ENCODE measurements around the gene TLX2.

DNA sequence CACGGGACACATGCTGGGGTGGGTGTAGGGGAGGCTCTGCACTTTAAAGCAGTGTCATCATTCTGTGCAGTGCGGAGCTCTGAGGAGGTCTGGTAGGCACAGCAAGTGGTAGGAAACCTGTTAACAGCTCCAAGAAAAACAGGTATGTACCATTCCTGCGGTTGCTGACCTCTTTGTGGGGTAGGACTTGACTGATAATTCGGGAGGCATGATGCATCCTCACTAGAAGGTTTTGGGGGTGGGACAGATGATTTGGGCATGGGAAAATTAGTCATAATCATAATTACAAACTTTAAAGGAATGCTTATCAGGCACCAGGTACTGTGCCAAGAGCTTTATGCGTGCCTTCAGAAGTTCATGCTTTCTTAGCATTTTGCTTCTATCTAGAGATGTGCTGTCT lies 50.0 kb downstream of the TLX2 start:
- TF ChIP-seq, protein P1, sequence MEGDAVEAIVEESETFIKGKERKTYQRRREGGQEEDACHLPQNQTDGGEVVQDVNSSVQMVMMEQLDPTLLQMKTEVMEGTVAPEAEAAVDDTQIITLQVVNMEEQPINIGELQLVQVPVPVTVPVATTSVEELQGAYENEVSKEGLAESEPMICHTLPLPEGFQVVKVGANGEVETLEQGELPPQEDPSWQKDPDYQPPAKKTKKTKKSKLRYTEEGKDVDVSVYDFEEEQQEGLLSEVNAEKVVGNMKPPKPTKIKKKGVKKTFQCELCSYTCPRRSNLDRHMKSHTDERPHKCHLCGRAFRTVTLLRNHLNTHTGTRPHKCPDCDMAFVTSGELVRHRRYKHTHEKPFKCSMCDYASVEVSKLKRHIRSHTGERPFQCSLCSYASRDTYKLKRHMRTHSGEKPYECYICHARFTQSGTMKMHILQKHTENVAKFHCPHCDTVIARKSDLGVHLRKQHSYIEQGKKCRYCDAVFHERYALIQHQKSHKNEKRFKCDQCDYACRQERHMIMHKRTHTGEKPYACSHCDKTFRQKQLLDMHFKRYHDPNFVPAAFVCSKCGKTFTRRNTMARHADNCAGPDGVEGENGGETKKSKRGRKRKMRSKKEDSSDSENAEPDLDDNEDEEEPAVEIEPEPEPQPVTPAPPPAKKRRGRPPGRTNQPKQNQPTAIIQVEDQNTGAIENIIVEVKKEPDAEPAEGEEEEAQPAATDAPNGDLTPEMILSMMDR (conservative IDR thresholded peaks at IDR 0.05; ENCODE audit: low read depth in 2 of 2): no peak
- TF ChIP-seq CREB1 (CRISPR knock-in tag; IDR thresholded peaks at IDR 0.05; ENCODE audit: low read depth) (no peak), EZH2phosphoT487 (IDR thresholded peaks at IDR 0.05; ENCODE audit: unreplicated experiment) (no peak), EZH2 (IDR thresholded peaks at IDR 0.05; ENCODE audit: low read depth, unreplicated experiment) (no peak), NANOG (IDR thresholded peaks at IDR 0.05; ENCODE audit: borderline replicate concordance) (no peak), POLR2AphosphoS5 (IDR thresholded peaks at IDR 0.05; ENCODE audit: low read depth) (no peak)
- TF ChIP-seq, protein P2, sequence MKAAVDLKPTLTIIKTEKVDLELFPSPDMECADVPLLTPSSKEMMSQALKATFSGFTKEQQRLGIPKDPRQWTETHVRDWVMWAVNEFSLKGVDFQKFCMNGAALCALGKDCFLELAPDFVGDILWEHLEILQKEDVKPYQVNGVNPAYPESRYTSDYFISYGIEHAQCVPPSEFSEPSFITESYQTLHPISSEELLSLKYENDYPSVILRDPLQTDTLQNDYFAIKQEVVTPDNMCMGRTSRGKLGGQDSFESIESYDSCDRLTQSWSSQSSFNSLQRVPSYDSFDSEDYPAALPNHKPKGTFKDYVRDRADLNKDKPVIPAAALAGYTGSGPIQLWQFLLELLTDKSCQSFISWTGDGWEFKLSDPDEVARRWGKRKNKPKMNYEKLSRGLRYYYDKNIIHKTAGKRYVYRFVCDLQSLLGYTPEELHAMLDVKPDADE (IDR thresholded peaks at IDR 0.05): no peak
- TF ChIP-seq, protein P3, sequence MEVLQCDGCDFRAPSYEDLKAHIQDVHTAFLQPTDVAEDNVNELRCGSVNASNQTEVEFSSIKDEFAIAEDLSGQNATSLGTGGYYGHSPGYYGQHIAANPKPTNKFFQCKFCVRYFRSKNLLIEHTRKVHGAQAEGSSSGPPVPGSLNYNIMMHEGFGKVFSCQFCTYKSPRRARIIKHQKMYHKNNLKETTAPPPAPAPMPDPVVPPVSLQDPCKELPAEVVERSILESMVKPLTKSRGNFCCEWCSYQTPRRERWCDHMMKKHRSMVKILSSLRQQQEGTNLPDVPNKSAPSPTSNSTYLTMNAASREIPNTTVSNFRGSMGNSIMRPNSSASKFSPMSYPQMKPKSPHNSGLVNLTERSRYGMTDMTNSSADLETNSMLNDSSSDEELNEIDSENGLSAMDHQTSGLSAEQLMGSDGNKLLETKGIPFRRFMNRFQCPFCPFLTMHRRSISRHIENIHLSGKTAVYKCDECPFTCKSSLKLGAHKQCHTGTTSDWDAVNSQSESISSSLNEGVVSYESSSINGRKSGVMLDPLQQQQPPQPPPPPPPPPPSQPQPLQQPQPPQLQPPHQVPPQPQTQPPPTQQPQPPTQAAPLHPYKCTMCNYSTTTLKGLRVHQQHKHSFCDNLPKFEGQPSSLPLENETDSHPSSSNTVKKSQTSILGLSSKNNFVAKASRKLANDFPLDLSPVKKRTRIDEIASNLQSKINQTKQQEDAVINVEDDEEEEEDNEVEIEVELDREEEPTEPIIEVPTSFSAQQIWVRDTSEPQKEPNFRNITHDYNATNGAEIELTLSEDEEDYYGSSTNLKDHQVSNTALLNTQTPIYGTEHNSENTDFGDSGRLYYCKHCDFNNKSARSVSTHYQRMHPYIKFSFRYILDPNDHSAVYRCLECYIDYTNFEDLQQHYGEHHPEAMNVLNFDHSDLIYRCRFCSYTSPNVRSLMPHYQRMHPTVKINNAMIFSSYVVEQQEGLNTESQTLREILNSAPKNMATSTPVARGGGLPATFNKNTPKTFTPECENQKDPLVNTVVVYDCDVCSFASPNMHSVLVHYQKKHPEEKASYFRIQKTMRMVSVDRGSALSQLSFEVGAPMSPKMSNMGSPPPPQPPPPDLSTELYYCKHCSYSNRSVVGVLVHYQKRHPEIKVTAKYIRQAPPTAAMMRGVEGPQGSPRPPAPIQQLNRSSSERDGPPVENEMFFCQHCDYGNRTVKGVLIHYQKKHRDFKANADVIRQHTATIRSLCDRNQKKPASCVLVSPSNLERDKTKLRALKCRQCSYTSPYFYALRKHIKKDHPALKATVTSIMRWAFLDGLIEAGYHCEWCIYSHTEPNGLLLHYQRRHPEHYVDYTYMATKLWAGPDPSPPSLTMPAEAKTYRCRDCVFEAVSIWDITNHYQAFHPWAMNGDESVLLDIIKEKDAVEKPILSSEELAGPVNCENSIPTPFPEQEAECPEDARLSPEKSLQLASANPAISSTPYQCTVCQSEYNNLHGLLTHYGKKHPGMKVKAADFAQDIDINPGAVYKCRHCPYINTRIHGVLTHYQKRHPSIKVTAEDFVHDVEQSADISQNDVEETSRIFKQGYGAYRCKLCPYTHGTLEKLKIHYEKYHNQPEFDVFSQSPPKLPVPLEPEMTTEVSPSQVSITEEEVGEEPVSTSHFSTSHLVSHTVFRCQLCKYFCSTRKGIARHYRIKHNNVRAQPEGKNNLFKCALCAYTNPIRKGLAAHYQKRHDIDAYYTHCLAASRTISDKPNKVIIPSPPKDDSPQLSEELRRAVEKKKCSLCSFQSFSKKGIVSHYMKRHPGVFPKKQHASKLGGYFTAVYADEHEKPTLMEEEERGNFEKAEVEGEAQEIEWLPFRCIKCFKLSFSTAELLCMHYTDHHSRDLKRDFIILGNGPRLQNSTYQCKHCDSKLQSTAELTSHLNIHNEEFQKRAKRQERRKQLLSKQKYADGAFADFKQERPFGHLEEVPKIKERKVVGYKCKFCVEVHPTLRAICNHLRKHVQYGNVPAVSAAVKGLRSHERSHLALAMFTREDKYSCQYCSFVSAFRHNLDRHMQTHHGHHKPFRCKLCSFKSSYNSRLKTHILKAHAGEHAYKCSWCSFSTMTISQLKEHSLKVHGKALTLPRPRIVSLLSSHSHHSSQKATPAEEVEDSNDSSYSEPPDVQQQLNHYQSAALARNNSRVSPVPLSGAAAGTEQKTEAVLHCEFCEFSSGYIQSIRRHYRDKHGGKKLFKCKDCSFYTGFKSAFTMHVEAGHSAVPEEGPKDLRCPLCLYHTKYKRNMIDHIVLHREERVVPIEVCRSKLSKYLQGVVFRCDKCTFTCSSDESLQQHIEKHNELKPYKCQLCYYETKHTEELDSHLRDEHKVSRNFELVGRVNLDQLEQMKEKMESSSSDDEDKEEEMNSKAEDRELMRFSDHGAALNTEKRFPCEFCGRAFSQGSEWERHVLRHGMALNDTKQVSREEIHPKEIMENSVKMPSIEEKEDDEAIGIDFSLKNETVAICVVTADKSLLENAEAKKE (CRISPR knock-in tag; IDR thresholded peaks at IDR 0.05): no peak
- TF ChIP-seq, protein P4, sequence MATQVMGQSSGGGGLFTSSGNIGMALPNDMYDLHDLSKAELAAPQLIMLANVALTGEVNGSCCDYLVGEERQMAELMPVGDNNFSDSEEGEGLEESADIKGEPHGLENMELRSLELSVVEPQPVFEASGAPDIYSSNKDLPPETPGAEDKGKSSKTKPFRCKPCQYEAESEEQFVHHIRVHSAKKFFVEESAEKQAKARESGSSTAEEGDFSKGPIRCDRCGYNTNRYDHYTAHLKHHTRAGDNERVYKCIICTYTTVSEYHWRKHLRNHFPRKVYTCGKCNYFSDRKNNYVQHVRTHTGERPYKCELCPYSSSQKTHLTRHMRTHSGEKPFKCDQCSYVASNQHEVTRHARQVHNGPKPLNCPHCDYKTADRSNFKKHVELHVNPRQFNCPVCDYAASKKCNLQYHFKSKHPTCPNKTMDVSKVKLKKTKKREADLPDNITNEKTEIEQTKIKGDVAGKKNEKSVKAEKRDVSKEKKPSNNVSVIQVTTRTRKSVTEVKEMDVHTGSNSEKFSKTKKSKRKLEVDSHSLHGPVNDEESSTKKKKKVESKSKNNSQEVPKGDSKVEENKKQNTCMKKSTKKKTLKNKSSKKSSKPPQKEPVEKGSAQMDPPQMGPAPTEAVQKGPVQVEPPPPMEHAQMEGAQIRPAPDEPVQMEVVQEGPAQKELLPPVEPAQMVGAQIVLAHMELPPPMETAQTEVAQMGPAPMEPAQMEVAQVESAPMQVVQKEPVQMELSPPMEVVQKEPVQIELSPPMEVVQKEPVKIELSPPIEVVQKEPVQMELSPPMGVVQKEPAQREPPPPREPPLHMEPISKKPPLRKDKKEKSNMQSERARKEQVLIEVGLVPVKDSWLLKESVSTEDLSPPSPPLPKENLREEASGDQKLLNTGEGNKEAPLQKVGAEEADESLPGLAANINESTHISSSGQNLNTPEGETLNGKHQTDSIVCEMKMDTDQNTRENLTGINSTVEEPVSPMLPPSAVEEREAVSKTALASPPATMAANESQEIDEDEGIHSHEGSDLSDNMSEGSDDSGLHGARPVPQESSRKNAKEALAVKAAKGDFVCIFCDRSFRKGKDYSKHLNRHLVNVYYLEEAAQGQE (IDR thresholded peaks at IDR 0.05; ENCODE audit: unreplicated experiment): no peak
